Left ventricle myocardium inferior (tissue), 1 donor: ENCODE data around the gene HMOX2. TPM values are rescaled to one million over a fixed set of nuclear protein-coding genes. Genes with fewer than 3 reads are reported as not detected.

ENCODE experiments used
- DNase-seq: peaks from one replicate; pipeline ENCODE4 v3.0.0-alpha.2; 2020
- H3K27ac ChIP-seq: fragments of 200-600 bp; replicated peaks from 2 replicates; pipeline ENCODE4 v1.8.0; 2021
- H3K27me3 ChIP-seq: fragments of 200-600 bp; 2 replicates; pipeline ENCODE4 v1.8.0; 2021; ENCODE audit warnings: low read depth
- H3K36me3 ChIP-seq: fragments of 200-600 bp; 2 replicates; pipeline ENCODE4 v1.8.0; 2021
- H3K4me1 ChIP-seq: fragments of 200-600 bp; 2 replicates; pipeline ENCODE4 v1.8.0; 2021
- H3K4me3 ChIP-seq: fragments of 200-600 bp; 2 replicates; pipeline ENCODE4 v1.8.0; 2021; ENCODE audit warnings: mild to moderate bottlenecking, moderate library complexity
- H3K9me3 ChIP-seq: fragments of 200-600 bp; replicated peaks from 2 replicates; pipeline ENCODE4 v1.8.0; 2021
- intact Hi-C: fragments of 100-400 bp; cut with micrococcal nuclease; formaldehyde crosslinking; loops from one replicate; pipeline ENCODE4 v1.11.0; 2022
- total RNA-seq: library from RNA; stranded (reverse); fragmentation: NEBNext Ultra II Directional; extraction: Animal tissue kit (Norgen Biotek cat#: 25700); gene quantifications from one replicate; pipeline ENCODE4 v1.2.1, GENCODE V29; 2021
- TF ChIP-seq, protein P1 (sequence below): fragments of 200-600 bp; IDR thresholded peaks from 2 replicates; pipeline ENCODE4 v1.8.0; 2021; ENCODE audit warnings: antibody characterized with exemption, mild to moderate bottlenecking, borderline replicate concordance
- donor health status: DM: no; HTN: yes; CAD: no; lungs with severe emphysema.

HMOX2 gene
- total RNA-seq, 1 donor from 2014 or later, result 115 TPM

DNA sequence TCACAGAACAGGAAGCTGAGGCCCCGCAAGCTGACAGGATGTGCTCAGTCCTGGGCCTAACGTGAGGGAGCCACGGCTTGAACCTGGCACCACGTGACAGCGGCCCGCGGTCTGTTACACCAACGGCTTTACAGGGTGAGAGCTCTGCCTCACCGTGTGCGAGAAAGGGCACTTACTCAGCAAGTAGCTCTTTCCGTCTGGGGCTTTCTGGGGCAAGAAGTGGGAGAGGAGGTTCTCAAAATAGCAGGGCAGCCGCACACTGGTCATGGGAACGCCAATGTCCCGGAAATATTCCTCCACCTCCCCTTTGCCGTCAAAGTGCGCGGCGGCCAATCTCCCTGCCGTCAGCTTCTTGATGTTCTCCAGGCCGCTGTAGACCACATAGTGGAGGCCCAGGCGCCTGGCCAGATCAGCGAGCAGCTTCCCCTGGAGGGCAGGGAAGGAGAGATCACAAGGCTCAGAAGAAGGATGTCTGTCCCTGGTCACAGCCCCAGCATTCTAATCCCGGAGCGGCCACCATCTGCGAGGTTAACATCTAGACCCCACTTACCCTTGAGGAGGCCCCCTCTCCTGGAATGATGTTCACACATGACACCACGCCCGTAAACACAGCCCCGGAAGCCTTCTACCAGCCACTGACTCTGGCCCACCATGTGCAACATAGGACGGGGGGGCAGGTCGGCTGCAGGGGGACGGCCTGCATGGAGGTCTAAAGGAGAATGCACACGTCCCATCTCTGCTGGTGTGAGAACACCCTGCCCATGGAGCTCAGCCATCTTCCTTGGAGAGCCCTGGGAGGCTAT, 10.0 kb upstream of the HMOX2 start:
- TF ChIP-seq, protein P1, sequence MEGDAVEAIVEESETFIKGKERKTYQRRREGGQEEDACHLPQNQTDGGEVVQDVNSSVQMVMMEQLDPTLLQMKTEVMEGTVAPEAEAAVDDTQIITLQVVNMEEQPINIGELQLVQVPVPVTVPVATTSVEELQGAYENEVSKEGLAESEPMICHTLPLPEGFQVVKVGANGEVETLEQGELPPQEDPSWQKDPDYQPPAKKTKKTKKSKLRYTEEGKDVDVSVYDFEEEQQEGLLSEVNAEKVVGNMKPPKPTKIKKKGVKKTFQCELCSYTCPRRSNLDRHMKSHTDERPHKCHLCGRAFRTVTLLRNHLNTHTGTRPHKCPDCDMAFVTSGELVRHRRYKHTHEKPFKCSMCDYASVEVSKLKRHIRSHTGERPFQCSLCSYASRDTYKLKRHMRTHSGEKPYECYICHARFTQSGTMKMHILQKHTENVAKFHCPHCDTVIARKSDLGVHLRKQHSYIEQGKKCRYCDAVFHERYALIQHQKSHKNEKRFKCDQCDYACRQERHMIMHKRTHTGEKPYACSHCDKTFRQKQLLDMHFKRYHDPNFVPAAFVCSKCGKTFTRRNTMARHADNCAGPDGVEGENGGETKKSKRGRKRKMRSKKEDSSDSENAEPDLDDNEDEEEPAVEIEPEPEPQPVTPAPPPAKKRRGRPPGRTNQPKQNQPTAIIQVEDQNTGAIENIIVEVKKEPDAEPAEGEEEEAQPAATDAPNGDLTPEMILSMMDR, result no peak
- intact Hi-C loops, result no loop called here
- peak overlapping the region; percentile 38 for H3K4me3 ChIP-seq
- peaks cover 25% of the 10 kb centered on the region for H3K4me1 ChIP-seq
- no peaks in the 10 kb centered on the region for H3K27me3 ChIP-seq
- peaks cover 30% of the 10 kb centered on the region for H3K36me3 ChIP-seq
- DNase-seq, result peak; percentile 78
- H3K27ac ChIP-seq, result peak overlapping the region; percentile 89
- no peaks in the 10 kb centered on the region for H3K9me3 ChIP-seq

DNA sequence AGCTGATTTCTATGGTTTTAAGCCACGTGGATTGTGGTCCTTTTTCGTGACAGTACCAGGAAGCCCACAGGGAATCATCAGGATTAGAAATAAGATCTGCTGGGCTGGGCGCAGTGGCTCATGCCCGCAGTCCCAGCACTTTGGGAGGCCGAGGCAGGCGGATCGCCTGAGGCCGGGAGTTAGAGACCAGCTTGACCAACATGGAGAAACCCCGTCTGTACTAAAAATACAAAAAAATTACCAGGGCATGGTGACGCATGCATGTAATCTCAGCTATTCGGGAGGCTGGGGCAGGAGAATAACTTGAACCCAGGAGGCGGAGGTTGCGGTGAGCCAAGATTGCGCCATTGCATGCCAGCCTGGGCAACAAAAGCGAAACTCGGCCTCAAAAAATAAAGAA, 8.3 kb upstream of the HMOX2 start:
- Histone ChIP-seq H3K27me3 (no peaks in the 10 kb centered on the region), H3K27ac (no peak overlapping the region), H3K36me3 (peaks cover 28% of the 10 kb centered on the region), H3K4me3 (no peak overlapping the region), H3K4me1 (peaks cover 25% of the 10 kb centered on the region), H3K9me3 (no peaks in the 10 kb centered on the region)
- DNase-seq, result no peak
- TF ChIP-seq, protein P1, result no peak
- intact Hi-C loops, result no loop called here

DNA sequence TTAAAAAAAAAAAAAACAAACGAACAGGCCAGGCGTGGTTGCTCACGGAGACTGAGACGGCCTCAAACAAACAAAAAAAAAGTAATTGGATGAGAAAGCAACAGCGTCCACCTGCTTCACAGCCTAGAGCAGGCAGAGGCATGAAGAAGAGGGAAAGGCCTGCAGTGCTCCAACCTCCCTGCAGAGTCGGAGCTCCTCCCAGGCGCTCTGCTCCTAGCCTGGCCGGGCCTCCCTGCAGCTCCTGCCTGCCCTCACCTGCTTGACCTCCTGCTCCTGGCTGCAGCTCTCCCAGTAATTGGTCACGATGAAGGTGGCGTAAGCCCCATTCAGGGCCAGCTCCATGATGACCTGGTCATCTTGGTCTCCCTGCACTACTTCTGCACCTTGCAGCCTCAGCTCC, 7.2 kb upstream of the HMOX2 start:
- no peaks in the 10 kb centered on the region for H3K27me3 ChIP-seq
- H3K27ac ChIP-seq, result no peak overlapping the region
- H3K36me3 ChIP-seq, result peaks cover 28% of the 10 kb centered on the region
- no peak for DNase-seq
- intact Hi-C loops, result no loop called here
- peaks cover 29% of the 10 kb centered on the region for H3K4me1 ChIP-seq
- no peak overlapping the region for H3K4me3 ChIP-seq
- H3K9me3 ChIP-seq, result no peaks in the 10 kb centered on the region
- TF ChIP-seq, protein P1, result no peak

DNA sequence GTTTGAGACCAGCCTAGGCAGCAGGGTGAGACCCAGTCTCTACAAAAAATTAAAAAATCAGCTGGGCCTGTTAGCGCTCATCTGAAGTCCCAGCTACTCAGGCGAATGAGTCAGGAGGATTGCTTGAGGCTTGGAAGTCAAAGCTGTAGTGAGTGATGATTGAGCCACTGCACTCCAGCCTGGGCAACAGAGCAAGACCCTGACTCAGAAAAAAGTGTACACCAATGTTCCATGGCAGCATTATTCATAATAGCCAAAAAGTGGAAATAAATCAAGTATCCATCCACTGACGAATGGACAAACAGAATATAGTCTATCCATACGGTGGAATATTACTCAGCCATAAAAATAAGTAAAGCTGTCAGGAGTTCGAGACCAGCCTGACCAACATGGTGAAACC, 4.3 kb upstream of the HMOX2 start:
- no peak for DNase-seq
- intact Hi-C loops, result no loop called here
- TF ChIP-seq, protein P1, result no peak
- H3K27ac ChIP-seq, result no peak overlapping the region
- H3K27me3 ChIP-seq, result no peaks in the 10 kb centered on the region
- H3K4me3 ChIP-seq, result no peak overlapping the region
- H3K36me3 ChIP-seq, result peaks cover 24% of the 10 kb centered on the region
- H3K4me1 ChIP-seq, result peaks cover 37% of the 10 kb centered on the region
- H3K9me3 ChIP-seq, result no peaks in the 10 kb centered on the region

DNA sequence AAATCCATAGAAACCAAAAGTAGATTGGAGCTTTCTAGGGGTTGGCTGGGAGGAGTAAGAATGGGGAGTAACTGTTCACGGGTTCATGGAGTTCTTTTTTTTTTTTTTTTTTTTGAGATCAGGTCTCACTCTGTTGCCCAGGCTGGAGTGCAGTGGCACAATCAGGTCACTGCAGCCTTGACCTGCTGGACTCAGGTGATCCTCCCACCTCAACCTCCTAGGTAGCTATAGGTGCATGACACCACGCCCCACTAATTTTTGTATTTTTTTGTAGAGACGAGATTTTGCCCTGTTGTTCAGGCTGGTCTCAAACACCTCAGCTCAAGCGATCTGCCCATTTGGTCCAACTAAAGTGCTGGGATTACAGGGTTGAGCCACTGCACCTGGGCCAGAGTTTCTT, 3.3 kb upstream of the HMOX2 start:
- H3K4me3 ChIP-seq, result no peak overlapping the region
- no peak overlapping the region for H3K27ac ChIP-seq
- TF ChIP-seq, protein P1, result no peak
- peaks cover 17% of the 10 kb centered on the region for H3K36me3 ChIP-seq
- no peak for DNase-seq
- intact Hi-C loops, result no loop called here
- peaks cover 46% of the 10 kb centered on the region for H3K4me1 ChIP-seq
- H3K9me3 ChIP-seq, result no peaks in the 10 kb centered on the region
- H3K27me3 ChIP-seq, result no peaks in the 10 kb centered on the region
